GM19023 (cell line): Measurements from ENCODE around the gene DUSP23.

Source experiments
- ATAC-seq: cut with Tn5 transposase; IDR thresholded peaks from one replicate; pipeline ENCODE4 v1.9.1; 2021; ENCODE audit warnings: mild to moderate bottlenecking, moderate library complexity; ENCODE audit not compliant: unreplicated experiment

DUSP23 gene

DNA sequence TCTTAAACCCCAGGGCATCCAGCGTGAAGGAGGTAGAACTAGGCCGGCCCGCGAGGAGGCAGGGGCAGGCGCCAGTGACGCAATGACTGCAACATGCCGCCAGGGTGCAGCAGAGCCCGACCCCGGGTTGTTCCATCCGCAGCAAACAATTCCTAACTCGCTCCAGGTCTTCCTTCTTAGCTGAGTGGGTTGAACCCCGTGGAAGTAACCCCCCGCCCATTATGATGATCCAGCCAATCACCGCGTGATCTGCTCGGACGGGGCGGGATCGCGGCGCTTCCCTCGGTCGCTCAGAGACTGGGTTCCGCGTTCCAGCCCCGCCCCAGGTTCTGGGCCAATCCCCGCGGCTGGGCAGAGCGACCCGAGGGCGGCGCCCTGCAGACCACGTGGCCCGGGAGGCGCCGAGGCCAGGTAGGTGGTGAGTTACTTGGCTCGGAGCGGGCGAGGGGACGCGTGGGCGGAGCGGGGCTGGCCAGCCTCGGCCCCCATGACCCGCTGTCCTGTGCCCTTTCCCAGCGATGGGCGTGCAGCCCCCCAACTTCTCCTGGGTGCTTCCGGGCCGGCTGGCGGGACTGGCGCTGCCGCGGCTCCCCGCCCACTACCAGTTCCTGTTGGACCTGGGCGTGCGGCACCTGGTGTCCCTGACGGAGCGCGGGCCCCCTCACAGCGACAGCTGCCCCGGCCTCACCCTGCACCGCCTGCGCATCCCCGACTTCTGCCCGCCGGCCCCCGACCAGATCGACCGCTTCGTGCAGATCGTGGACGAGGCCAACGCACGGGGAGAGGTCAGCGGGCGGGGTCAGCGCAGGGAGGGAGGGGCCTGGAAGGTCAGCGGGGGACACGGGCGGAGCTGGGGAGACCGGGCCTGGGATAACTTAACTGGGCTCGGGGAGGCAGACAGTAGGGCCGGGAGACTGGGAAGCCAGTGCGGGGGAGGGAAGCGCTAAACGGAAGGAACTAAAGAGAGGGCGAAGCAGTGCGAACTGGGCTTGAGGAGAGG lies at the start of gene DUSP23:
Gene DUSP23, plus strand, starts transcription at position 380 of the 1,000 bp plus-strand sequence. Its CDS starts 139 bp downstream, at position 519.
- peak; percentile 99 for ATAC-seq

DNA sequence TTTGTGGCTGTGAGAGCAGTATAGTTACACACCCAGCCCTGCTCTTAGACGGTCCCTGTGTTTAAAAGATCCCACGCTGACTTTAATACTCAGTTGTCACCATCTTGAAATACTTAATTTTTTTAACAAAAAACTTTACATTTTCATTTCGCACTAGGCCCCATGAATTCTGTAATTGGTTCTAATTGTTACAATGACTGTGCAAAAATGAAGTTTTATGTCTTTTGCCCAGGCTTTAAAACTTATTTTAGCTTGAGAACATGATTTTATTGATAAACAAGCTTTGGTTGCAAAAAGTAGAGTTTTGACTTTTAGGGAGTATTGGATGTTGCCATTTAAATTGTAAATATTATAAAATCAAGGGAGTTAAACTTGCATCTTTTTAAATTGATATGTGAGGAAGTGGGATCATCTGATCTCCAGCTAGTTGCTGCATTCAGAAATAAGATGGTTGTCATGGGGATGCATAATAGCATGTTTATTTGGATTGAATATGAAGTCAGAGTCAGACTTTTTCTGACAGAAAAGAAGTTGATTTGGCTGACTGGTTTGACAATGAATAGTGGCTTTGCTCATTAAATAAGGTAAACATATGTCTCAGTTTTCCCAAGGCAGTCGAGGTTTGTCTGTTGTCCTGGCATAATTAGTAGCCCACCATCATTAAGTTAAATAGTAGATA lies 43.4 kb upstream of the DUSP23 start:
- ATAC-seq = no peak

DNA sequence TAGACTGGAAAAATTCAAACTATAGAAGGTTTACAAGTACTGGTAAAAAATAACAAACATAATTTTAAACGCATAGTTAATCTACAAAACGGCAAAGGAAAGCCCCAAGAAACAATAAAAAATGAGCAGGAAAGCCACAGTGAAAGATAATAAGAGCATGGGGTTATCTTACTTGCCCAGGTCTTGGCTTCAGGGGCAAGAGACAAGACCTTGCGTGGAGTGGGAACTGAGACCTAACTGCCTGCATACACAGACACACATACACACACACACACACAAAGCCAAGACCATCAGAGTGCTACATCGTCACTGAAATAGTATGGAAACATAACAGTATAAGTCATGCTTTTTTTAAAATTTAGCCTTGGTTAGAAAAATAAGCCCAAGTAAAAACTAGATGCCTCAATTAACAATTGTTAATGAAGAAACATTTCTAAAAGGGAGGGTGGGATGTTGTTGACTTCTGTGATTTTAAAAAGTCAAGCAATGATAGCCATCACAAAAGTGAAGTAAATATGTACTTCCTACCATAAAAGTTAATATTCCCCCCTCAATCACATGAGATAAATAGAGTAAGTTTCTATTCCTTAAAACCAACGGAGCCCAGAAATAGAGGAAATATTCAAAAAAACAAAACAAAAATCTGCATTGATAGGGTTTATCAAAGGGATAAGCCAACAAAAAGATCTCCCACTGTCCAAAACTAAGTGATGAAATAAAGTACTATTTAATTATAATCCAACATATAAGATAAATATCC lies 36.9 kb upstream of the DUSP23 start:
- no peak for ATAC-seq

DNA sequence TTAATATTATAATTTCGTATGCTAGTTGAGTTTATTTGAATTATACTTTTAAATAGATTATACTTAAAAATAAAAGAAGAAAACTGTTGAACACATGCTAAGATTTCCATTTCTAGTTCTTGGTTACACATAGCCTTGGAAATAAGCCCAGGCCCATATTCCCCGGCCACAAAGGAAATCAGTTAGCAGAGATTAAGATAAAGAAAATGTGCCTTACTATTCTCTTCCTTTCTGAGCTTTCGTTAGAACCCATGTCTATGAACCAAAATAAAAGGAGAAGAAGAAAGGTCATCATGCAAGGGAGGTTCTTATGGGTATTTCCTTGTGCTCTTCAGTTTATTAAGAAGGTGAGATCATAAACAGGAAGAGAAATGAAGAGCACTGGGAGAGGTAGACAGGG lies 34.1 kb upstream of the DUSP23 start:
- no peak for ATAC-seq

GRCh38 chr1:159748370-159748769 lies 32.4 kb upstream of the DUSP23 start:
- ATAC-seq = no peak

DNA sequence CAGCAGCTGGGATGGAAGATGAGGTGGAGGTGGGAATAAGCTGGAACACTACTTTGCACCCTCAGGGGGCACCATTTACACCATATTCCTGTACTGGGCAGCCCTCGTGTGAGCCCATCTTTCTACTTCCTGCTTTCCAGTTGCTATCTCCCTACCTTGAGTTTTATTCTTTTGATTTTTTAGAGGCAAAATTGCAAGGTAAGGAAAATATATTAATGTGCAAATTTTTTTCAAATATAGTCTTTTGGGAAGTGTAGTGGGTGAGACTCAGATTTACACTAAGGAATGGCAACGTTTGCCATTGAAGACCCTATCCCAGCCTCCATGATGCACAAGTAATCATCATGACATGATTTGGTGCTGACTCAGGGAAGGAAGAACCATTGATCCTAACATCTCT lies 31.1 kb upstream of the DUSP23 start:
- no peak for ATAC-seq

GRCh38 chr1:159750621-159751020 lies 30.1 kb upstream of the DUSP23 start:
- no peak for ATAC-seq

DNA sequence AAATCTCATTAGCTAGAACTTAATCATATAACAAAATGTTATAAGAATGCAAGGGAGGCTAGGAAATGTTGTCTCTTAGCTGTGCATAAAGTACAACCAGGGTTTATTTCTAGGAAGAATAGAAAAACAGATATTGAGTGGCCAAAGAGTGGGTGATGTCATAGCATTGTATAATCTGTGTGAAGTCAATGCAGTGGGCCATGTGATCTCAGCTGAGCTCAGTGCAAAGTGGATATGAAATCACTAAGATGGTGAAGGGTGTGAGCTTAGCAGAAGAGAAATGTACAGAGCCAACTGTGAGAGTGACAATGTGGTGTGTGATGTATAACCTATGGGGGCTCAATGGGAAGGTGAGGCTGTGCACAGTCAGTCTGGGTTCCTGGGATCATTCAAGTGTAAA lies 29.7 kb upstream of the DUSP23 start:
- no peak for ATAC-seq

DNA sequence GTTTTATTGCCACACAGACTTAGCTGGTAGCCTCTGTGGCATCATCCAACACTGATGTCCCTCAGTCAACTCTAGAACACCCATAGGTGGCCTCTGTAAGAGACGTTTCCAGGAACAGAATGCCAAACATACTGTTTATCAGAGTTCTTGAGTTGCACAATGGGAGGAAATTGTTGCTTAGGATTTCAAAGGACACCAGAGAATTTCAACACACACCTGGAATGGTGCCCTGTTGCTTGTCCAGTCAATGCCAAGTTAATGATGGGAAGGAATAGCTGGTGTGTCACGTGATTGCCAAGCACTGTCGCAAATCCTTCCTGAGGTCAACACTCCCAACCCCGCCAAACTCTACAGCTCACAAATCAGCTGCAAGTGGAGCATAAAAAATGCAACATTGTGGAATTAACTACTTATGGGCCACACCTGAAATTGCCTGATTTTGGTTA lies 28.6 kb upstream of the DUSP23 start:
- ATAC-seq = no peak

GRCh38 chr1:159753386-159753785 lies 27.4 kb upstream of the DUSP23 start:
- no peak for ATAC-seq

DNA sequence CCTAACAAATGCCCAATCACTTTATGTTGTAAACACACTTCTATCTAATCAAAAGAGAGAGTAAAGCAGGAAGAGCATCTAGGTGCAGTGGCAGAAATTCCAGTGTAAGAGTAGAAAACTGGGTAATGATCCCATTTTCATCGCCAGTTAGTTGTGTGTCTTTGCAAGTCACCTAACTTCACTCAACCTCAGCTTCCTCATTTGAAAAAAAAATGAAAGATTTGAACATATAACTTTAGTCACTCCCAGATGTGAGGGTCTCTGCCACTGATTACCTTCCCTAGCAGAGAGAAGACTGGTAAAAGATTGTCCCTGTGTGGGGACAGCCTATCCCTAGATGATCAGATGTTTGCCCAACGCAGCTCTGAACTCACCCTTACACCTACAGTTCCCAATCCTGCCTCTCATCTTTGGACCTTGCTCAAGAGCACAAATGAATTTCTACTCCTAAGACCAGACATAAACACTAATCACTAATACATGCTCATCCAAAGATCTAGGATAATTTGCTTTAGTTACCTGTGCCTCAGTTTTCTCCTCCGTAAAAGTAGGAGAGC lies 25.2 kb upstream of the DUSP23 start:
- no peak for ATAC-seq

DNA sequence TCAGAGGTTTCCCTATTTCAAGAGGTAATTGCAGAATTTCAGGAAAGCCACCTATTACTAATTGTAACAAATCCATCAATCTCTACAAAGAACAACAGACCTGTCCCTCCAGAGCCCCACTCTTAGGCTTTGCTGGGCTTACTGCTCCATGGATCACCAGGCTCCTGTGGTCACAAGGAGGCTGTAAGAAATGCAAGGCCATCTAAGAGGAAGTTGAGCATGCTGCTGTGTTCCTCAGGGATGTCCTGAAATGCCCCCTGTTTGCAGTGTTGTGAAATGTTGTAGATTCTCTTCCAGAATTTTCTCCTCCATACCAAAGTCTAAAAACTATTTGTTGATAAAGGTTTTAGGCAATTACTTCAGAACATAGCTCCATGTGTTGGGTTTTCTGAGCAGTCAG lies 24.4 kb upstream of the DUSP23 start:
- ATAC-seq = no peak

DNA sequence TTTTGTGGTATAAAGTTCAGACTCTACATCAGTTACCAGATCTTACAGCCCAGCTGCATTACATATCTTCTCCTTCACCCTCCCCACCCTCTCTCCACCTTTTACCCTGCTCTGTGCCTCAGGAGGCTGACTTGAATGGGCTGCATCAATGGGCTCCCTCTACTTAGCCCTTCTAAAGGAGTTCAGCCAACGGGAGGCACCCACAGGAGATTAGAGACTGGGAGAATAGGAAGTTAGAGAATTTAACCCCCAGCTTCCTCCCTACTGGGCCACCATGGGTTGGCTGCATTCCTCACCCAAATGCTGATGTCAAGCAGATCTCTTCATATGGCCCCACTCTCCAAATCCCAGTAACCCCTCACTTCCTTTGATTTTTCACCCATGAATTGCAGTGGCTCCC lies 17.1 kb upstream of the DUSP23 start:
- ATAC-seq = no peak

DNA sequence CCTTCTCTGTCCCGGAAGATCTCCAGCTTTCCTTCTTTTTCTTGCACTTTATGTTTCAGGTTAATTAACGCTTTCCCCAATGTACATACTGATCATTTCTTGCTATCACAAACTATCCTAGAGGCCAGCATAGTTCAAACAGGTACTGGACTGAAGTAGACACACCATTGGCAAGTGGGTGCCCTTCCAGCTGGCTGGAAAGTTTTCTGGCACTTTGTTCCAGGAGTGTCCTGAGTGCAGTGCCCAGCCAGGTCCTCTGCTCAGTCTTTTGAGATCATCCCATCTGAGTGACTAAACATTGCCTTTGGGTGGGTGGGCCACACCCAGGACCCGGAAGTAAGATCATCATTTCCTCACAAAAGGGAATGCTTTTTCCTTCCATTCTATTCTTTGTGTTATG lies 15.0 kb upstream of the DUSP23 start:
- no peak for ATAC-seq

GRCh38 chr1:159771127-159771895 lies 9.5 kb upstream of the DUSP23 start:
- no peak for ATAC-seq

GRCh38 chr1:159774465-159774864 lies 6.3 kb upstream of the DUSP23 start:
- no peak for ATAC-seq

GRCh38 chr1:159775716-159776115 lies 5.0 kb upstream of the DUSP23 start:
- ATAC-seq = no peak

- no peak for ATAC-seq
These were observed 2.5 kb upstream of the DUSP23 start for GRCh38 chr1:159778266-159778665.

DNA sequence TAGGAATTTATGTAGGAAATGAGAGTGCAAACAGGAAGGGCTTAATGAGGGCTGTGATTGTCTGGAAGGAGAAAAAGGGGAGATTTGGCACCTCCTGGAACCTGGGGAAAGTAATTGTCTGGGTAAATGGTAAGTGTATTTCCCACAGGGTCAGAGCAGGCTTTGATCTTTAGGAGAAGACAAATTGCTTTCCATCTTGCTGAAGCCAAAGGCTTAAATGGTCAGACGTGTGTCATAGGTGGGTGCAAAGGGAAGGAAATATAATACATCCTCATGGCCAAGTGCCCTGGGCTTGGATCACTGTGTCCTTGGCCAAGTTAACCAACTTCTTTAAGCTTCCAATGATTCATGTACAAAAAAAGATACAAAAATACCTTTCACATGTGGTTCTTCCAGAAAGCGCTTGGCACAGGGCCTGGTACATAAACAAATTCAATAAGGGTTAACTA lies 1.3 kb upstream of the DUSP23 start:
- ATAC-seq = no peak

DNA sequence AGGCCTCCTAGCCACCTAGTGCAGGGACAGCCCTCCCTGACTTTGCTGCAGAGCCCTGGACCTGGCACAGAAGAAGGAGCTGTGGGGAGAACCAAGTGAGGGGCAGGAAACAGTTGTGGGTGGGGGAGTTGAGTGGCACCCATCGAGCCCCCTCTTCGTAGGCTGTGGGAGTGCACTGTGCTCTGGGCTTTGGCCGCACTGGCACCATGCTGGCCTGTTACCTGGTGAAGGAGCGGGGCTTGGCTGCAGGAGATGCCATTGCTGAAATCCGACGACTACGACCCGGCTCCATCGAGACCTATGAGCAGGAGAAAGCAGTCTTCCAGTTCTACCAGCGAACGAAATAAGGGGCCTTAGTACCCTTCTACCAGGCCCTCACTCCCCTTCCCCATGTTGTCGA lies 1.2 kb downstream of the DUSP23 start:
- no peak for ATAC-seq
